ENCODE data around the gene KRT40. TPM values are rescaled to one million over a fixed set of nuclear protein-coding genes. Genes with fewer than 3 reads are reported as not detected.

KRT40 gene
- total RNA-seq, 1 donor from 2014 or later = not detected

DNA sequence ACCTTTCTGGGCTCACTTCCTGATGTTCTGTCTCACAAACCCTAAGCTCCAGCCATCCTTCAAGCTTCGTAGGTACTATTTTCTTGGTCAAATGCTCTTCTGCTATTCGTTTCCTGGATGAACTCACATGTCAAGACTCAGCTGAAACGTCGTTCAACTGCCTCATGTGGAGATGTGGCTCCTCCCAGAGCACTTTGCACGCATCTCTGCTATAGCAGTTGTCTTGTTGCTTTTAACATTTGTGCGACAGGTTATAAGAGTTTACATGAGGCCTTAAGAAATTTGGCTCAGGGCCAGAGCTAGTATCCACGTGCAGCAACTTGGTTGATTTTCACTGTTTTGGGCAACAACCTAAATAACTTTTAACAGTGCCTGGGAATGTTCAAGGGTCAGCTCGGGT is 2.8 kb upstream of the KRT40 start:
- TF ChIP-seq, protein P1, sequence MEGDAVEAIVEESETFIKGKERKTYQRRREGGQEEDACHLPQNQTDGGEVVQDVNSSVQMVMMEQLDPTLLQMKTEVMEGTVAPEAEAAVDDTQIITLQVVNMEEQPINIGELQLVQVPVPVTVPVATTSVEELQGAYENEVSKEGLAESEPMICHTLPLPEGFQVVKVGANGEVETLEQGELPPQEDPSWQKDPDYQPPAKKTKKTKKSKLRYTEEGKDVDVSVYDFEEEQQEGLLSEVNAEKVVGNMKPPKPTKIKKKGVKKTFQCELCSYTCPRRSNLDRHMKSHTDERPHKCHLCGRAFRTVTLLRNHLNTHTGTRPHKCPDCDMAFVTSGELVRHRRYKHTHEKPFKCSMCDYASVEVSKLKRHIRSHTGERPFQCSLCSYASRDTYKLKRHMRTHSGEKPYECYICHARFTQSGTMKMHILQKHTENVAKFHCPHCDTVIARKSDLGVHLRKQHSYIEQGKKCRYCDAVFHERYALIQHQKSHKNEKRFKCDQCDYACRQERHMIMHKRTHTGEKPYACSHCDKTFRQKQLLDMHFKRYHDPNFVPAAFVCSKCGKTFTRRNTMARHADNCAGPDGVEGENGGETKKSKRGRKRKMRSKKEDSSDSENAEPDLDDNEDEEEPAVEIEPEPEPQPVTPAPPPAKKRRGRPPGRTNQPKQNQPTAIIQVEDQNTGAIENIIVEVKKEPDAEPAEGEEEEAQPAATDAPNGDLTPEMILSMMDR (IDR thresholded peaks at IDR 0.05; ENCODE audit: borderline replicate concordance) = no peak
- Histone ChIP-seq H3K36me3 (no peaks in the 10 kb centered on the region), H3K9me3 (replicated peaks) (peaks cover 7% of the 10 kb centered on the region), H3K27ac (replicated peaks) (no peak overlapping the region), H3K27me3 (ENCODE audit: low read depth) (peaks cover 88% of the 10 kb centered on the region), H3K4me3 (no peak overlapping the region), H3K4me1 (no peaks in the 10 kb centered on the region)
- DNase-seq = no peak
- intact Hi-C loops (cut with micrococcal nuclease) = no loop called here

DNA sequence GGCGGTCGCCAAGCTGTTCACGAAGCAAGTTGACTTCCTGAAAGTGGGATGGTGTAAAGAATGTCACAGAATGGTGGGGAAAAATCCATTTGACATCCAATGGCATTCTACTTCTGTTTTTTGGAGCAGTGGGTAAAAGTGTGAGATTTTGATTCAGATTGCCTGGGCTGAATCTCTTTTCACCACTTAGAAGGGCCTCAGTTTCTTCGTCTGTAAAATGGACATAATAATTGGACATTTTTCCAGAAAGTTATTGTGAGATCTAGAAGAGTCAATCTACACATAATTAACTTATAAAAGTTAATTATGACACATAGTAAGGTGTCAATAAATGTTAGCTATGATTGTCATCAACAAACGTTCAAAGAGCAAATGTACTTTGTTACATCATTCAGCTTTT is 3.0 kb downstream of the KRT40 start:
- no peak for DNase-seq
- H3K36me3 ChIP-seq = no peaks in the 10 kb centered on the region
- H3K4me3 ChIP-seq = no peak overlapping the region
- H3K9me3 ChIP-seq (replicated peaks) = no peaks in the 10 kb centered on the region
- H3K27ac ChIP-seq (replicated peaks) = no peak overlapping the region
- TF ChIP-seq, protein P1 (IDR thresholded peaks at IDR 0.05; ENCODE audit: borderline replicate concordance) = no peak
- H3K4me1 ChIP-seq = peaks cover 6% of the 10 kb centered on the region
- intact Hi-C loops (cut with micrococcal nuclease) = no loop called here
- peaks cover 82% of the 10 kb centered on the region for H3K27me3 ChIP-seq (ENCODE audit: low read depth)

DNA sequence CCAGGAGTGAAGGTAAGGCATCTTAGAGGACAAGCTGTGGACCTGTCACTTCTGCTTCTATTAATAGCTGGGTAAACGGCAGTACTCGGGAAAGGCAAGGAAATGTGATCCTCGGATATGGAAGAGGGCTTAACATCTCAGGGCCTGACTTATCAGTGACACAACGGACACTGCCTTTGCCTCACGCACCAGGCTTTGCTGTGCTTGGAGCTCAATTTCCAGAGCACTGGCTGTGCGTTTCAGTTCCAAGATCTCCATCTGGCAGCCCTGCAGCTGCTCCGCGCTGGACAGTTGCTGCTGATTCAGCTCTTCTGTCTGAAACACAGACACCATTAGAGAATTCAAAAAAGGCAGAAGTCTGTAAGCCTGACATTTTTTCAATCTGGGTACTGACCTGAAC is 3.5 kb downstream of the KRT40 start:
- Histone ChIP-seq H3K27ac (replicated peaks) (no peak overlapping the region), H3K9me3 (replicated peaks) (no peaks in the 10 kb centered on the region), H3K4me1 (peaks cover 6% of the 10 kb centered on the region), H3K36me3 (no peaks in the 10 kb centered on the region), H3K27me3 (ENCODE audit: low read depth) (peaks cover 82% of the 10 kb centered on the region), H3K4me3 (no peak overlapping the region)
- intact Hi-C loops (cut with micrococcal nuclease) = no loop called here
- TF ChIP-seq, protein P1 (IDR thresholded peaks at IDR 0.05; ENCODE audit: borderline replicate concordance) = no peak
- no peak for DNase-seq

DNA sequence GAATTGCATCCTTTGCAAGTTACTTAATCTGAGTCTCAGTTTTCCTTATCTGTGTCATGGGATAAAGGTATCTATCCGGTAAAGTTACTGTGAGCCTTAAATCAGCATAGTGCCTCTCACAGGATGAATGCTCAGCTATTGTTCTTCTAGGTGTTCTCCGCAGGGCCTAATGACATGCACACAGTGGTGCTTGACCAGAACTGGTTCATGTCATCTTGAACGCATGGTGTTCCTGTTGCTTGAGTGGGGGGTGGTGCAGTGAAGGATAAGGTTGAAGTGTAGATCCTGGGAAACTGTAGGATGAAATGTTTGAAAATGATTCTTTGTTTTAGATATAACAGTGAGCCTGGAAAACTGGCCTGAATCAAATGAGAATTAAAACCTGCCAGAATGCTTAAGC is 4.0 kb downstream of the KRT40 start:
- Histone ChIP-seq H3K4me3 (no peak overlapping the region), H3K4me1 (peaks cover 6% of the 10 kb centered on the region), H3K27ac (replicated peaks) (no peak overlapping the region), H3K27me3 (ENCODE audit: low read depth) (peaks cover 83% of the 10 kb centered on the region), H3K9me3 (replicated peaks) (no peaks in the 10 kb centered on the region), H3K36me3 (no peaks in the 10 kb centered on the region)
- DNase-seq = no peak
- TF ChIP-seq, protein P1 (IDR thresholded peaks at IDR 0.05; ENCODE audit: borderline replicate concordance) = no peak
- intact Hi-C loops (cut with micrococcal nuclease) = no loop called here

DNA sequence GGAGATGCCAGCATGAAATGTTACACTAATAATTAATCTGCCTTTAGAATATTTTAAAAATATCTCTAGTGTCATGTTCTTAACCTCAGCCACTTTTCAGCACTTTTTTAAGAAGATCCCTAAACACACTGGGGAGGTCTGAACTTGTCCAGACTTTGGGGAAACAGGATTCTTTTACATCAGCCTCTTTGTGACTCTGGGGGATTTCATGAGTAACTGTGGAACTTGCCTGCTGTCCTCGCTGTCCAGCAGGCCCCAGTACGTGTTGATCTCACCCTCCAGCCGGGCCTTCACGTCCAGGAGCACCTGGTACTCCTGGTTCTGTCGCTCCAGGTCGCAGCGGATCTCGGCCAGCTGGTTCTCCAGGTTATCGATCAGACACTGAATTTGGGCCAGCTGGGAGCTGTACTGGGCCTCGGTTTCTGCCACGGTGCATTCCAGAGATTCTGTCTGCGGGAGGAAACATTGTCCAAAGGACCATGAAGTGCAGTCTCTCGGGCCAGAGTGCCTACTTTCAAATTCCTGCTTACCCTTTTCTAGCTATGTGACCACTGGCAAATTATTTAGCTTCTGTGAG is 5.5 kb downstream of the KRT40 start:
- Histone ChIP-seq H3K9me3 (replicated peaks) (no peaks in the 10 kb centered on the region), H3K27me3 (ENCODE audit: low read depth) (peaks cover 69% of the 10 kb centered on the region), H3K4me3 (no peak overlapping the region), H3K4me1 (peaks cover 6% of the 10 kb centered on the region), H3K36me3 (no peaks in the 10 kb centered on the region), H3K27ac (replicated peaks) (no peak overlapping the region)
- TF ChIP-seq, protein P1 (IDR thresholded peaks at IDR 0.05; ENCODE audit: borderline replicate concordance) = no peak
- no peak for DNase-seq
- intact Hi-C loops (cut with micrococcal nuclease) = no loop called here
